GM18868 (cell line): Measurements from ENCODE around the gene NCF4.
A peak's percentile ranks its signal among the peaks of the same experiment; 100 is the strongest.

Source experiments
- ATAC-seq: cut with Tn5 transposase; IDR thresholded peaks from one replicate; pipeline ENCODE4 v1.9.1; 2021; ENCODE audit warnings: mild to moderate bottlenecking, moderate library complexity; ENCODE audit not compliant: unreplicated experiment

Gene NCF4

DNA sequence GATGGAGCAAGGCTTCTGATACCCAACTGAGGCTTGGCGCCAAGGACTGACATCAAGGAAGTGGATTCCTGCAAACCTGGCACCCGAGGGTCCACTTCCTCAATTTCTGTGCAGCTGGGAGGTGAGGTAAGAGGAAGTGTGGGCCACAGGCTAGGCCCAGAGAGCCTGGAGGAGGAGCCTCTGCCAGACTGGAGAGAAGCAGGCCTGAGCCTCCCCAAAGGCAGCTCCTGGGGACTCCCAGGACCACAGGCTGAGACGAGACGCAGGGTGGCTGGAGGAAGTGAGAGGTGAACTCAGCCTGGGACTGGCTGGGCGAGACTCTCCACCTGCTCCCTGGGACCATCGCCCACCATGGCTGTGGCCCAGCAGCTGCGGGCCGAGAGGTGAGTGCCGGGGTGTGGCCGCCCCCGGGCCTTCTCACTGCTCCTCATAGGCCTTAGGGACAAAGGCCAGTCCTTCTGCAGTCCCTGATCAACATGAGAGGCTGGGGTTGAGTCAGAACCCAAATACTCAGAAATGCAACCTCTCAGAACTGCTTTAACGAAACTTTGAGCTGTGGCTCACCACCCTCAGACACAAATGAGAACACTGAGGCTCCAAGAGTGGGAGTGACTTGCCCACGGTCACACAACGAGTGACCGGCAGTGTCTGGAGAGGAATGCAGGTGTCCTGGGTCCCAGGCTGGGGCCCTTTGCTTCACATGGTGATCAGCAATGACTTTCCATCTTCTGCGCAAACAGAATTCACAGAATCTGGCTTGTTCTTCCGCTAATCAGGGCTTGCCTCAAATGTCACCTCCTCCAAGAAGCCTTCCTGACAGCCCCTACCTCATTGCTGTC lies at the start of gene NCF4:
TSS of gene NCF4 (plus strand) at position 186 of the 839 bp plus-strand sequence. CDS start at position 352, 166 bp downstream.
- peak; percentile 71 for ATAC-seq

DNA sequence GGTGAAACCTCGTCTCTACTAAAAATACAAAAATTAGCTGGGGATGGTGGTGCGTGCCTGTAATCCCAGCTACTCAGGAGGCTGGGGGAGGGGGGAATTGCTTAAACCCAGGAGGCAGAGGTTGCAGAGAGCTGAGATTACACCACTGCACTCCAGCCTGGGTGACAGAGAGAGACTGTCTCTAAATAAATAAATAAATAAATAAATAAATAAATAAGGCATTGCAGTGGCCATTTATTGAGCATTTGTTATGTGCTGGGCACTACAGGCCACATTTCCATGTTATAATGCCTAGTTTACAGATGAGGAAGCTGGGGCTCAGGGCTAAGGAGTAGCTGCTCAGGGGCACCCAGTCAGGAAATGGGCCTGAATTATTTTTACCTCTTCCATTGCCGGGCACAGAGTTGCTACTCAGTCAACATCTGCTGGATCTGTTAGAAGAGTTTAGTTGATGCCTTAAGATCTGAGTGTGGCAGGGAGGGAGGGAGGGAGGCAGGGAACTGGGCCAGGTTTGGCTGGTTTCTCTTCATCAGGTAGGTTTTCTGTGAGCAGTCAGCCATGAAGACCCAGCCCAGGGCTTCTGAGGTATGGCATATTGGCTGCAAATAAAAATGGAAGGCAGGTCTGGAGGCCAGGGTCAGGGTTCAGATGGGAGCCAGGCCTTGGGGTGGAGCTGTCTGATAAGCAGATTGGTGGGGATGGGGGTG lies 49.6 kb upstream of the NCF4 start:
- ATAC-seq: no peak

DNA sequence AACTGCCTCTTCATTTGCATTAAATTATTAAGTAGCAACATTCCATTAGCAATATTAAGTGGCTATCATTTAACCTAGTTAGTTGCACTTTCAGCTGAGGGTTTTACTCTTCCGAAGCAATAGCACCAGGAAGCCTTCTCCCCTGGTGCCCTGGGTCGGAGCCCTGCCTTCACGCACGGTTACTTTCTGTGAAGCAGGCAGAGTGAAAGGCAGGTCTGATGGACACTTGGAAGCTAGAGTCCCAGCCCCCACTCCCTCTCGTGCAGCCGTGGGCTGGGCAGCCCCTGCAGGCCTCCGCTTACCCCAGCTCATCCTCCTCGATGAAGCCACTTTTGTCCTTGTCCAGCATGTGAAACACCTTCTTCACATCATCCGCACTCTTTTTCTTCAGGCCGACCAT lies 46.0 kb upstream of the NCF4 start:
- no peak for ATAC-seq

DNA sequence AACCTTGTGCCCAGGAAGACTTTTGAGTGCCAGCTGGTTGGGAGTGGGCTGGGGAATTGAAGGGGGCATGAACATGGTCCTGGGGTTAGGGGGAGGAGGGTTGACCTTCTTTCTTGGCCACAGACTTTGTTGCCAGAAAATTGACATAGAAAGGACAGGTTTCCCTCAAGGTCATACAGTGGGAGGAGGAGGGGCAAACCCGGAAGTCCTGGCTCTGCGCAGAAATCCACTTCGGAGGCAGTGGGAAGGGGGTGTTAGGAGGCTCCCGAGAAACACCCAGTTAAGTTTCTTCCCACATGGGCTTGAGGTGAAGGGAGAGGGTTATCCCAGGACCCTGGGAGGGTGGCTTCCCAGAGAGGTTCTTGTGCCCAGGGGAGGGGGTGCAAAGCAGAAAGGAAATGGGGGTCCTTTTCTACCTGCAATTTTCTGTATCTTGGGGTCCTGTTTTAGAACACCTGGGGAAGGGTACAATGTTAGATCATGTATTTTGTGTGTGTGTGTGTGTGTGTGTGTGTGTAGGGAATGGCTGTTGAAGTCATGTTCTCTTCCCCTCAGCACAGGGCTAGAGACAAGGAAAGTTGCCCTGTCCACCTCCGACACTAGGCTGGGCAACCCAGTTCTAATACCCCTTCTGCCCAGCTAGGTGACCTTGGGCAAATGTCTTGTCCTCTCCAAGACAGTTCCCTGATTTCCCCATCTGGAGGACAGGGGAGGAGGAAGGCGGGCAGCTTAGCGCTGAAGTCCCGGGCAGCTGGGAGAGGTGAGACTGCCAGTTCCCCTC lies 45.1 kb upstream of the NCF4 start:
- ATAC-seq: no peak

DNA sequence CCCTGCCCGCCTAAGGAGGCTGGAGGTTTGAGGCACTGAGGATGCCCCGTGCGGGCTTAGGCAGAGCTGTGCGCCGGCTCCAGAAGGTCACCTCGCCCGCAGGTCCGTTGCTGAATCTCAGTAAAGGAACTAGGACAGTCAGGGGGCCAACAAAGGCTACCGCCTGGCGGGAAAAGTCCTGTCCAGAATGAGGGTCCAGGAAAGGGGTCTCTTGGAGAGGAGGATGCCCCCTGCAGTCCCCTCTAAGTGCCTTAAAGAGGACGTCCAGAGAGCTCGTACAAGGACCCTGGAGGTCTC lies 44.5 kb upstream of the NCF4 start:
- ATAC-seq: no peak

DNA sequence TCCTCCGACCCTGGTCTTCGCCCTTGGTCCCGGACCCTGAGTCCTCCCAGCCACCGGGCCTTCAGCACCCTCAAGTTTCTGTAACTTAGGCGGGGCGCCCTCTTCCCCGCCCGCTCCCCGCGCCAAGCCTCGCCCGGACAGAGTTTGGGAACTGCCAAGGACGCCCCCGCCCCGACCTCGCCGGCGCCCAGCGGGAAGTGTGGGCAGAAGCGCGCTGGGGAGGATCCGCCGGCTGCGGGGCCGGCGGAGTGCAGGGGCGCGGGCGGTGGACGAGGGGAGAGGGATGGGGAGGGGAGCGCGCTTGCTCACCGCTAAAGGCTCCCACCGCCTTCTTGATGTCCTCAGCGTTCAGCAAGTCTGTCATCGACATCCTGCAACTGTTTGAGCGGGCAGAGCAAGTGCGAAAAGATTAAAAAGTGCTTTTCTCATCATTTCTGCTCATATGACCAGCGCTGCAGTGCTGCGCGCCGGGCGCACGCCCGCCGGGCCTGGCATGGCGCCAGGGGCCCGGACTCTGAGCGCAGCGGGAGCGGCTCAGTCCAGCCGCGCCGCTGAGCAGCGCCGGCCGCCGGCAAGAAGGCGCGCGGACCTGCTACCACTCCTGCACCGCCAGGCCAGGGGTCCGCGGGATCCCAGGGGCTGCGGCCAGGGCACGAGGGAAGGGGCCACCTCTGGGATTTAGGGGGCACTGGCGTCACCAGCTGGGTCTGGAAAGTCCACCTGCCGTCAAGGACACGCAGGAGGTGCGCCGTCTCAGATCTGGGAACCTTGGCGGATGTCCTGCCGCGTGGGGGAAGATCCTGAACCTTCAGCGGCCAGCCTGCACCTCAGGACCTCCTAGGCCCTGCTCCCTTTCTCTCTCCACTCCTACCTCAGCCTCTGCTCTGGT lies 43.9 kb upstream of the NCF4 start, which contains the start of gene PVALB:
TSS of gene PVALB (minus strand) at position 400 of the 889 bp plus-strand sequence. CDS start at position 370, 30 bp downstream.
- no peak for ATAC-seq

DNA sequence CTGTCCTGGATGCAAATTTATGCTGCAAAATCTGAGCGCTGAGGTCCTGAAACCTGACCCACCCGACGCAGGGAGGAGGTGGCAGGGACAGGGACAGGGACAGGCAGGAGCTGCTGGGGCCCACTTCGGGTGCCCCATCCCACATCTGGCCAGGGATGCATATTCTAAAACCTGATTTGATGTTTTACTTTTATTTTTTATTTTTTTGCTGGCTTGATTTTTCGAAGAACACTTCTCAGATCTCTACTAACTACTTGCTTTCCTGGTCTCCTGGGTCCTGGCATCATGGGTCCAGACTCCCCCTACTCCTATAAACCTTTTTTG lies 43.3 kb upstream of the NCF4 start:
- ATAC-seq: no peak

DNA sequence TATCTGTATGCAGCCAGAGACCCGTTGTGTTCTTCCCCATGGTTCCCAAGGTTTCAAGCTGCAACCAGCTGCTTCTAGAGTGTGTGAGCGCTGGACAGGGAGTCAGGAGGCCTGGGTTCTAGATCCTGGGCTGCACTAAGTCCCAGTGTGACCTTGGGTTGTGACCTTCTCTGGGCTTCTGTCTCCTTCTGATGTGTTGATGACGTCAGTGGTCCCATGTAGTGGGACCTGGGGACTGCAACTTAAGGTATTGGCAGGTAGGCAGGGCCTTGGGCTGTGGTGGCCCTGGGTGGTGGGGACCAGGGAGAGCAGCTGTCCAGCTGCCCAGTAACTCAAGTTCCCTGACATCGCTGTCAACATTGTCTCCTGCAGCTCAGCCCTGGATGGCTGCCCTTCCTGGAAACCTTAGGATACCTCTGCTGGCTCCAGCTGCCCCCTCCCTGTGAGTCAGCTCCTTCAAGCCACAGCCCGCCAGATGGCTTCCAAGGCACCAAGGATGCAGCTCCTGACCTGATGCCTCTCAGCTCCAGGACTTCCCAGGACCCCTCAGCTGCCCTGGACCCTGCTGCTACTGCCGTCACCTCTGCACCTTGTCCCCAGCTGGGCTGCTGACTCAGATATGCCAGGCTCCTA lies 42.7 kb upstream of the NCF4 start:
- no peak for ATAC-seq

DNA sequence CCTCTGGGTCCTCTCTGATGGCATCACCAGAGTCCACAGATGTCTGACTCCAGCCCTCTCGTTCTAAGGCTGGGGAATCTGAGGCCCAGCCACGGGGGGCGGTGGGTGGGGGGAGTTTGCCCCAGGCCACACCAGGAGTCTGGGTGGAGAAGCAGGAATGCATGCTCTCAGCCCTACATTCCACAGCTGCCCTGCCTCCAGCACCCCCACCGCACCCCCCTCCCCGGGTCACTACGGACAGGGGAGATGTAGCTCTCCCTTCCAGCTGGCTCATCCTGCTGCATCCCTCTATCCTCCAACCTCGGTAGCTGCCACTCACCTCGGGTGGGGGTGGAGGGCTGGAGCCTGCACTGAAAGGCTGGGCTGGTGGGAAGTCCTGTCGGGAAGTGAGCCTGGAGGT lies 41.7 kb upstream of the NCF4 start:
- ATAC-seq: no peak

DNA sequence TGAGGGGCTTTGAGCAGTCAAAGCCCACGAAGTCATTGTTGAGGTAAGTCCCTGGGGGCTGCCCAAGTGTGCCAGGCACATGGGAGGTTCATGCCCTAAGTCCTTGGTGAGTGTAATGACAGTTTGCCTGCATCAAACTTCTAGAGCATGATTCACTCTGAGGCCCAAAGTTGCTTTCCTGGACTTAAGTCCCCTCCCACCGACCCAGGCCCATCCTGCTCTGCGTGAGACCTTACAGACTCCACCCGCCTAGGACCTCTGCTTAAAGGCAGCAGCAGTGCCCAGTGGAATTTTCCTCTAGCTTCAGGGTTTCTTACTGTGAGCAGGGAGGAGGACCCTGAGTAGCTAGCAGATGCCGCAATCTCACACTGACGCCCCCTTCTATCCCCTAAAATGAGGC lies 38.2 kb upstream of the NCF4 start:
- ATAC-seq: no peak

DNA sequence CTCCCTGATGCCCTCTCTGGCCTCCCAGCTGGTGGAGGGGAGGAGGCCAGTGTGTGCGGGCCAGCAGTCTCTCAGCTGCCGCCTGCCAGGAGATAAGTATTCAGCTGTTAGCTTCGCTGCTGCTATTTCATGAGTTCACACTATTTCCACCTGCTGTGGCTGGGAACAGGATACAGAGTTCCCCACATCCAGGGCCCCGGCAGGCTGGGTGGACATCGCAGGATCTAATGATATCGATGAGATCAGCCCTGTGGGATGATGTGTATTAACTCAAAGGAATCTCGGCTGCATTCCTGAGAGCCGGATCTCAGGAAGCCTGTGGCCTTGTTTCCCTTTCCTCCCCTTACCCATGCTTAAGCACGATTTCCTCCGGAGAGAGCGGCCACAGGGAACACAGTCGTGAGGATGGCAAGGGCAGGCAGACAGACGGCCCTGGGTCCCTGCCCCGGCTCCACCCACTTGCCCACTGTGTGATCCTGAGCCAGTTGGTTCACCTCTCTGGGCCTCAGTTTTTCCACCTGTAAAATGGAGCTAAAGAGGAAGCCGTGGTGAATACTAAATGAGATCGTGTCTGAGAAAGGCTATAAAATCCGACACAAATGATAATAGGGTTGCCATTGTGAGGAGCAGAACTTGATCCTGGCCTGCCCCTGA lies 37.5 kb upstream of the NCF4 start:
- no peak for ATAC-seq

DNA sequence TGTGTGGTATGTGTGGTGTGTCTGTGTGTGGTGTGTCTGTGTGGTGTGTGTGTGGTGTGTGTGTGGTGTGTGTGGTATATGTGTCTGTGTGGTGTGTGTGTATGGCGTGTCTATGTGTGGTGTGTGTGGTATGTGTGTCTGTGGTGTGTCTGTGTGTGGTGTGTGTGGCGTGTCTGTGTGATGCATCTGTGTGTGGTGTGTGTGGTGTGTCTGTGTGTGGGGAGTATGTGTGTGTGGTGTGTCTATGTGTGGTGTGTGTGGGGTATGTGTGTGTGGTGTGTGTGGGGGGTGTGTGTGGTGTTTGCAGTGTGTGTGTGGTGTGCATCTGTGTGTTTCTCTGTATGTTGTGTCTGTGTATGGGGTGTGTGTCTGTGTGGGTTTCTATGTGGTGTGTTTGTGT lies 36.2 kb upstream of the NCF4 start:
- ATAC-seq: no peak

DNA sequence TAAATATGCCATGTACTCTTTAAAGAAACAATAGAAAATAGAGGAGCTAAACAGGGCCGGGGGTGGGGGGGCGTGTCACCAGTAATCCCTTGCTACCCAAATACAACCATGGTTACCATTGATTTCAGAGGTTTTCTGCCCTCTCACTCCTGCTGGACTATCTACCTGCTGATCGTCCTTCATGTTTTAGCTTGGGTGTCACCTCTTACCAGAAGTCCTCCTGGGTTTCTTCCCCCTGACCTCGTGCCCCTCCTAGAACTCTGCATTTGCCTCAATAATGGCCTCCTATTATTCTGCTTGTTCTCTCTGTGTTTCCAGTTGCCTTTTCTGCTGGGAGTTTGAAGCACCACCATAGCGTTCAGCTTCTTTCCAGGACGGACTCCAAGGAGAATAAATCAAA lies 34.5 kb upstream of the NCF4 start:
- no peak for ATAC-seq

DNA sequence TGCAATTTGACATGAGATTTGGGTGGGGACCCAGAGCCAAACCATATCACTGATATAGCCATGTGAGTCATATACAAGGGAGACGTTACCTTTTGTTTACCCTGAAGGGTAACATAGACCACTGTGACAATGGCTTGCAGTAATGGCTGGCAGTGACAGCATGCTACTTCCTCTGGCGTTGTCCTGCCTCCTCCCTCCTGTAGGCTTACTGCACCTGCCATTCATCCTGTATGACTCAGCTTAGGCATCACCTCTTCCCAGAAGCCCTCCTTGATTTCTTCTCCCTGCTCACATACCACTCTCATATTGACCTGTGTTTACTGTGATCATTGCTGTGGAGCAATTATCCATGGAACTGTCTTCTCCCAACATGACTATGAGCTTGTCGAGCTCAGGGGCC lies 32.0 kb upstream of the NCF4 start:
- no peak for ATAC-seq

DNA sequence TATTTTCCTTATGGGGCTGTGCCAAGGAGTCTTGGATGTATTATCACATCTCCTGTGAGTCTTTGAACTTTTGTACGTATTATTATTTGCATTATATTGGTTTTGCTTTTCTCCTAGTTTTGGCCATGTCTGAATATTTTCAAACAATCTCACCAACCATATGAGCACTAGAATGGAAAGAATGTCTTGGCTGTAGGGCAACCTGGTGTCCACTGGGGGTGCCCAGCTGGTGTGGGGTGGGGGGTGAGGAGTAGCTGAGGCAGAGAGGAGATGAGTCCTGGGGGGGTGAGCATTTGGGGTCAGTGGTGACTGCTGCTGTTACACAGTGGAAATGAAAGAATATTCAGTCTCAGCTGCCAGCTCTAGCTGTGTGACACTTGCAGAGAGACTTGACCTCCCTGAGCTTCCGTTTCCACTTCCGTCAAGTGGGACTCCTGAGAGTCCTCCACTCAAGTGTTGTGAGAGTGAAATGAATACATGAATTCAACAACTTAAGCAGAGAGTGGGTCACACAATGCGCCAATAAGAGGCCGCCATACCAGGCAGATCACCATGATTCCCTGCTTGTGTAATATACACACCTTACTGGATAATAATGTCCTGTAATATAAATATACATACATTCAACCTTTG lies 31.3 kb upstream of the NCF4 start:
- no peak for ATAC-seq

DNA sequence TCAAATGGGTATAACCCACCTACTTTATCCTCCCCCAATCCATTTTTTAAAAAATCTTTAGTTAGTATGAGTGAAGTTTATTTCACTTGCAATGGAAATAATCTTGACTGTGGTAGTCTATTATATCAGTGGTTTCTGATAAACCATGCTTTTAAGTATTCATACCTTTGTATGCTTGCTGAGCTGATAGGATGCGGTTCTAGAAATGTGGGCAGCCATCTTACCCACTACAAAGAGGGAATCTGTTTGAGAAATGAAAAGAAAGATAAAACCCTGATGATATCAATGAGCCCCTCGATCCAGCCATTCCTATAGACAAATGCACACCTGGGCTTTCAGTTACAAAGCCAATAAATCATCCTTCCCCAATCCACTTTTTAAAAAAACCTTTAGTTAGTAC lies 30.2 kb upstream of the NCF4 start:
- ATAC-seq: no peak

DNA sequence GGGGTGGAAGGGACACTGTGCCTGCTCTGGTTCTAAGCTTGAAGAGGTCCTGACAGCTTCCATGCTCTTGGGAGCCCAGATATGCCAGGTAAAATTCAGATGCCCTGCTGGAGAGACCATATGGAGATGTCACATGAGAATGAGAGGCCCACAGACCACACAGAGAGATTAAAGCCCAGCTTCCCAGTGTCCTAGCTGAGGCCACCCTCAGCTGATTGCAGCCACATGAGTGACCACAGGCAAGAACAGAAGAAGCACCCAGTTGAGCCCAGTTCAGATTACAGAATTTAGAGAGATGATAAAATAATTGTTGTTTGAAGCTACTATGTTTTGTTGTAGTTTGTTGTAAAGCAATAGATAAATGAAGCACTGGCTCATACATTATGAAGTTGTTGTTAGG lies 29.6 kb upstream of the NCF4 start:
- no peak for ATAC-seq

DNA sequence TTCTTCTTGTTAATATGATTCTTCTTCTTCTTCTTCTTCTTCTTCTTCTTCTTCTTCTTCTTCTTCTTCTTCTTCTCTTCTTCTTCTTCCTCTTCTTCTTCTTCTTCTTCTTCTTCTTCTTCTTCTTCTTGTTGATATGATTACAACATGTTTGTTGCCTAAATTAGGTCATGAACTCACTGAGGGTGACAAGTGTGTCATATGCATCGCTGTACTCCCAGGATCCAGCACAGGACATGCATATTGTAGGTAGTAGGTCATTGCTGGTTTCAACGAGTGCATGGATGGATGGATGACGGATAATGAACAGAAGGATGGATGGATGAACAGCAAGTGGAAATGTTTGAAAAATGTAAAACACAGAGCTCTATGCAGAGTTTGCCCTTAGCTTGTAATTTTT lies 29.1 kb upstream of the NCF4 start:
- no peak for ATAC-seq

DNA sequence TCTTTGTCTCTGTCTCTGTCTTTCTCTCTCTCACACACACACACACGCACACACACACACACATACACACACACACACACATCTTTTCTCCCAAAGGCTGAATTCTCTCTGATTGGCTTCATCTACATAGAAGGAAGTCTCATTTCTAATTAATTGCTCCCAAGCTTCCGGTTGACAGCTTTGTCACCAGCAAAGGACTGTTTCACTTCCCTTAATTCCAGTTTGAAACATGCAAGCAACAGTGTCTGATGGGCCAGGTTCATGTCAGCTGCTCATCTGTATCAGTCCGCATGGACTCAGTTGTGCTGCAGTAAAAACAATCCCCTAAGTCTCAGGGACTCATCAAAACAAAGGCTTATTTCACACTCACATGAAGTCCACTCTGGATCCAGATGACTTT lies 27.7 kb upstream of the NCF4 start:
- ATAC-seq: no peak
